Measurements from ENCODE around the gene GPX8. TPM values are rescaled to one million over a fixed set of nuclear protein-coding genes. Genes with fewer than 3 reads are reported as not detected.
A peak's percentile ranks its signal among the peaks of the same experiment; 100 is the strongest.

Gene GPX8
- total and polyA plus RNA-seq, 5 donors: 15.7 to 24.6 (median 17.7) TPM

DNA sequence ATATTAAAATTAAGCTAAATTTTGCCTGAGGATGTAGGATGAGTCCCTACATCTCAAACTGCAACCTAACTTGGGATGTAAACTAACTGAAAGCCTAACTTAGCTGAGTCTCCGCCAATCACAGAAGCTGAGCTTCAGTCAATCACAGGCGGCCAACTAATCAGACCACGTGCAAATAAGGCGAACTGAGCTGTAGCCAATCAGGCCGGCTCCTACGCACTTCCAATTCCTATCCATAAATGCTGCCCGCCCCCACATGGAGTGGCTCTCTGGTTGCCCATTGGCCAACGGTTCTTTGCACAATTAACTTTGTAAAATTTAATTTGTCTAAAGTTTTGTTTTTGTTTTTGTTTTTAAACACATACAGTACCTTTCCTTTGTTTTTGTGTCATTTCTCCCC lies 13.9 kb upstream of the GPX8 start:
- intact Hi-C loops (cut with DNase I): loop anchor here in 3 of 4 donors (2.0 to 10.0 kb wide), 4 partner anchors 191 to 241 kb away; no protein-coding TSS in a partner anchor
- WGBS: 74% methylated on average over 8 of the region's 8 CpGs

DNA sequence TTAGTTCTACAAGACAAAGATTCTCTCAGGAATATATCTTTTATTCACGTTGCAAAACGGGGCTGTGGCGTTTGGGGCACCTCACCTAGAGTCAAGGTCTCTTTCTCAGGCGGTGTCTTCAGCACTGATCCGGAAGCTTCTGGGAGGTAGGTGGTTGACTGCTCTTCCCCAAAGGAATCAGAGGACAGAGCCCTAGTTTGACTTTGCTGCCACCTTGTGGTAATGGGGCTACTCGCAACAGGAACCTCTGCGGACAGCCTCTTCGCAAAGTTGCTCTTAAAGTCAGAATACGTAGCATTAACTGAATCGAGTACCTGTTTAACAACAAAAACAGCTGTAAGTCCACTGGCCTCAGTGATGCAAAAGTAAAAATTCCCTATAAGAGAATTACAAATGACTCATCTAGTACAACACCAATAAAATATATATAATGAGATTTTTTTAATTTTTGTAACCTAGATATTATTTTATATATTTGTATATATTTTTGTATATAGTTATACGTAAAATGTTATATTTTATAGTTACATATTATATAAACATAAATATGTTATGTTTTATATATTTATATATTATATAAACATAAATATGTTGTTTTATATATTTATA lies 13.3 kb upstream of the GPX8 start:
- H3K9me3 ChIP-seq (ENCODE audit: control insufficient read depth, low read length): no peaks in the 10 kb centered on the region
- no peak overlapping the region for H3K4me3 ChIP-seq (ENCODE audit: low read length)
- ATAC-seq: peak; percentile 88 to 89
- peak; percentile 70 to 85 (median 78) for DNase-seq
- intact Hi-C loops (cut with DNase I): loop anchor here in 3 of 4 donors (2.0 to 10.0 kb wide), 4 partner anchors 192 to 242 kb away; no protein-coding TSS in a partner anchor
- H3K27ac ChIP-seq (ENCODE audit: low read length): no peak overlapping the region
- no peaks in the 10 kb centered on the region for H3K4me1 ChIP-seq (ENCODE audit: control insufficient read depth, insufficient read depth, low read length)
- 8% methylated on average over 11 of the region's 11 CpGs for WGBS
- no peaks in the 10 kb centered on the region for H3K27me3 ChIP-seq (ENCODE audit: control insufficient read depth, insufficient read depth)

More for the DNA sequence above, 13.9 kb upstream of the GPX8 start:
- no peak overlapping the region for H3K4me3 ChIP-seq (ENCODE audit: low read length)
- ATAC-seq (no peak), DNase-seq (no peak)
- H3K4me1 ChIP-seq (ENCODE audit: control insufficient read depth, insufficient read depth, low read length): no peaks in the 10 kb centered on the region
- no peak overlapping the region for H3K27ac ChIP-seq (ENCODE audit: low read length)
- H3K9me3 ChIP-seq (ENCODE audit: control insufficient read depth, low read length): no peaks in the 10 kb centered on the region
- no peaks in the 10 kb centered on the region for H3K27me3 ChIP-seq (ENCODE audit: control insufficient read depth, insufficient read depth)

DNA sequence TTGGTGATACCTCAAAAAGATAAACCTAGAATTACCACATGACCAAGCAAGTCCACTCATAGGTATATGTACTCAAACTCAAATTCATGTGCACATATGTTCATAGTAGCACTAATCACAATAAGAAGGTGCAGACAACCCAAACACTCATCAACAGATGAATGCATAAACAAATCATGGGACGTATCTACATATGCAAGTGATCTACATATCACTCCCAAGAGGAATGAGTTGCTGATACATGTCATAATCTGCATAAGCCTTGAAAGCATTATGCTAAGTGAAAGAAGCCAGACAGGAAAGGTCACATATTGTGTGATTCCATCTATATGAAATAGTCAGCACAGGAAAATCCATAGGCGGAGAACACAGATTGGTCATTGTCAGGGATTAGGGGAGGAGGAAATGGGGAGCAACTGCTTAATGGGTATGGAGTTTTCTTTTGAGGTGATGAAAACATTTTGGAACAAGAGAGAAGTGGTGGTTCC lies 10.6 kb upstream of the GPX8 start:
- H3K4me1 ChIP-seq (ENCODE audit: control insufficient read depth, insufficient read depth, low read length): no peaks in the 10 kb centered on the region
- intact Hi-C loops (cut with DNase I): loop anchor here in 3 of 4 donors (5.0 to 10.0 kb wide), 3 partner anchors 195 to 245 kb away; no protein-coding TSS in a partner anchor
- no peaks in the 10 kb centered on the region for H3K27me3 ChIP-seq (ENCODE audit: control insufficient read depth, insufficient read depth)
- no peak overlapping the region for H3K4me3 ChIP-seq (ENCODE audit: low read length)
- ATAC-seq: no peak
- H3K27ac ChIP-seq (ENCODE audit: low read length): no peak overlapping the region
- WGBS: 65% methylated on average over 2 of the region's 2 CpGs
- no peak for DNase-seq
- H3K9me3 ChIP-seq (ENCODE audit: control insufficient read depth, low read length): no peaks in the 10 kb centered on the region

DNA sequence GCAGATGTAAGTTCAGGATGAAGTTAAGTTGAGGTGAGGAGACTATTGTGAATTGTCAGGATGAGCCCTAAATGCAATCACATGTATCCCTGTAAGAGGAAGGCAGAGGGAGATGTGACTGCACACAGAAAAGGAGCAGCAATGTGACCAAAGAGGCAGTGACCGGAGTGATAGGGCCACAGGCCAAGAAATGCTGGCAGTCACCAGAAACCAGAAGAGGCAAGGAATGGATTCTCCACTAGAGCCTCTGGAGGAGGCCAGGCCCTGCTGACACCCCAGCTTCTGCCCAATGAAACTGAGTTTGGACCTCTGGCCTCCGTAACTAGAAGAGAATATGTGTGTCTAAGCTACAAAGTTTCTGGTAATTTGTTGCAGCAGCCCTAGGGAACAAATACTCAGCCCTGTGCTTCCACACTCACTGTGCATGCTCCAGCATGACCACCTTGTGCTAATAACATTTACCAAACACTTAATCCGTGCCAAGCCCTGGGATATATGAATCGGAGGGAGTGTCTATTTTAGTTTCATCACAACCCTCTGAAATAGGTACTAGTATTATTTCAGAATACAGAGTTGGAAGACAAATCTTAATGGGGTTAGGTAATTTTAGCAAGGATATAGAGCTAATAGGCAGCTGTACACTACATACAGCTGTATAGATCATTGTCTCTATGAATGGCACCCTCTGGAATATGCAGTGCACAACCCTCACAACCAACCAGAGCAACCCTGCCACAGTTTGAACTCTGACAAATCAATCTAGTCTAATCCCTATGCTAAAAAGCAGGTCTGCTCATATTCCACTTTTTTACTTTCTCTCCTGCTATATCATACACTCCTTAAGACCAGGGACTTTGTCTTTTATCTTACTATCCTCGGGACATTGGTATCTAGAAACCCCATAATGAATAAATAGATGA lies 7.8 kb upstream of the GPX8 start:
- intact Hi-C loops (cut with DNase I): loop anchor here in 1 of 4 donors (5.0 kb wide), 1 partner anchor 210 kb away; no protein-coding TSS in a partner anchor
- Histone ChIP-seq H3K4me1 (ENCODE audit: control insufficient read depth, insufficient read depth, low read length) (no peaks in the 10 kb centered on the region), H3K9me3 (ENCODE audit: control insufficient read depth, low read length) (no peaks in the 10 kb centered on the region), H3K4me3 (ENCODE audit: low read length) (no peak overlapping the region), H3K27ac (ENCODE audit: low read length) (no peak overlapping the region), H3K27me3 (ENCODE audit: control insufficient read depth, insufficient read depth) (no peaks in the 10 kb centered on the region)
- 61% methylated on average over 5 of the region's 5 CpGs for WGBS
- ATAC-seq: no peak
- DNase-seq: no peak

DNA sequence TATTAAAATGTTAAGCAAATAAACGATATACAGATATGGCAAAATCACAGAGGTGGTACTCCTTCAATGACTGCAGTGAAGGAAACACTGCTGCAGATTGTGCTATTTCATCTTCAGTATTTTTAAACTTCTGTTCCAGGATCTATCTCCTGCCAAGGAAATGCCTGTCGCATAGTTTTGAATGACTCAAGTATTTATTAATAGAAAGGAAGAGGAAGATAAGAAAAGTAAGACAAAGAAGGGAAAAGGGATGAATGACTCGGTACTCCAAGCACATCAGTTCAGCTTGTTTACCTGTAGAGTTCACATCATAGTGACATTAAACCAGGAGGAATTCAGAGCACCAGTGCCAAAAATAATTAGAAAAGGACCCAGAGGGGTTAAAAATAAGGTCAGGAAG lies 5.1 kb upstream of the GPX8 start:
- no peak for DNase-seq
- Histone ChIP-seq H3K4me1 (ENCODE audit: control insufficient read depth, insufficient read depth, low read length) (no peaks in the 10 kb centered on the region), H3K27me3 (ENCODE audit: control insufficient read depth, insufficient read depth) (no peaks in the 10 kb centered on the region), H3K9me3 (ENCODE audit: control insufficient read depth, low read length) (no peaks in the 10 kb centered on the region), H3K4me3 (ENCODE audit: low read length) (no peak overlapping the region), H3K27ac (ENCODE audit: low read length) (no peak overlapping the region)
- WGBS: 12% methylated on average over 3 of the region's 3 CpGs
- intact Hi-C loops (cut with DNase I): loop anchor here in 1 of 4 donors (5.0 kb wide), 1 partner anchor 213 kb away; no protein-coding TSS in a partner anchor
- ATAC-seq: no peak

DNA sequence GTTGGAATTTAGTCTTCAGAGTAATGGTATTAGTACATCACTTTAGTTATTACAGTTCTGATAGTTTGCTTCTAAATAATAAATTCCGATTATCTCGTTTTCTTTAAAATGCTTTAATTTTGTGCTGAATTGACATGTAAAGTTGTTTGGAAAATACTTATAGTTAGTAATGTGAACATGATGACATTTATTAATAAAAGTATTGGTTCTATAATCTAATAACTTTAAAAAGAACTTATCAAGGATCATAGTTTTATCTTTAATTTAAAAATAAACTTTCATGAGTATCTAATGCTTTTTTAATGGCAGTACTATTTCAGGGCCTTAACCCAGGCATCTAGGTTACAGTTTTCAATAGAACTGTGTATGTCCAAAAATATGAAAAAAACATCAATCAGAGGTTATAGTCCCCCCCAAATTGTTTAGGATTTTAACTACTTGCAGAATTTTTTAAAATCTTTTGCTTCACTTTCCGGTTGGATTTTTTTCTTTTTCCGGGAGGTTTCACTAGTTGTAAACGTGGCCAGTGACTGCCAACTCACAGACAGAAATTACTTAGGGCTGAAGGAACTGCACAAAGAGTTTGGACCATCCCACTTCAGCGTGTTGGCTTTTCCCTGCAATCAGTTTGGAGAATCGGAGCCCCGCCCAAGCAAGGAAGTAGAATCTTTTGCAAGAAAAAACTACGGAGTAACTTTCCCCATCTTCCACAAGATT lies 680 bp downstream of the GPX8 start:
- intact Hi-C loops (cut with DNase I): no loop called here
- 5% methylated on average over 9 of the region's 9 CpGs for WGBS
- H3K27ac ChIP-seq (ENCODE audit: low read length): no peak overlapping the region

DNA sequence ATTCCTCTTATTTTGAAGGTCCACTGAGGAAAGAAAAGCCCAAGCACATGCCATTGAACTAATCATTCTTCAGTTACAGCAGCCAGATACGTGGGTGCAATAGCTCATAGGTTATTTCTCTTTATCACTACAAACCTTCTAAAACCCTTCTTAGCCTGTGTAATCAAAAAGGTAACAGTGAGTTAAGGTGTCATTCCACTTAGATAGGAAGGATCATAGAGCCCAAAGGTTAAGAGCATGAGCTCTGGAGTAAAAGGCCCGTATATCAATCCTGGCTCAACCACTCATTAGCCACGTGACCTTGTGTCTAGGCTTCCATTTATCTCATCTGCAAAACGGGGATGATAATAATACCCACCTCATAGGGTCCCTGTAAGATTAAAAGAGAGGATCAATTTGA lies 2.7 kb downstream of the GPX8 start:
- no peak overlapping the region for H3K27ac ChIP-seq (ENCODE audit: low read length)
- H3K4me3 ChIP-seq (ENCODE audit: low read length): no peak overlapping the region
- intact Hi-C loops (cut with DNase I): no loop called here
- H3K4me1 ChIP-seq (ENCODE audit: control insufficient read depth, insufficient read depth, low read length): no peaks in the 10 kb centered on the region
- WGBS: 66% methylated on average over 4 of the region's 4 CpGs
- H3K27me3 ChIP-seq (ENCODE audit: control insufficient read depth, insufficient read depth): no peaks in the 10 kb centered on the region
- no peak for DNase-seq
- ATAC-seq: no peak
- H3K9me3 ChIP-seq (ENCODE audit: control insufficient read depth, low read length): no peaks in the 10 kb centered on the region

More for the DNA sequence above, 680 bp downstream of the GPX8 start:
- Histone ChIP-seq H3K4me3 (ENCODE audit: low read length) (peak overlapping the region; percentile 90), H3K4me1 (ENCODE audit: control insufficient read depth, insufficient read depth, low read length) (no peaks in the 10 kb centered on the region), H3K27me3 (ENCODE audit: control insufficient read depth, insufficient read depth) (no peaks in the 10 kb centered on the region), H3K9me3 (ENCODE audit: control insufficient read depth, low read length) (no peaks in the 10 kb centered on the region)
- ATAC-seq (peak; percentile 87 to 89), DNase-seq (peak; percentile 57 to 70 (median 58))

DNA sequence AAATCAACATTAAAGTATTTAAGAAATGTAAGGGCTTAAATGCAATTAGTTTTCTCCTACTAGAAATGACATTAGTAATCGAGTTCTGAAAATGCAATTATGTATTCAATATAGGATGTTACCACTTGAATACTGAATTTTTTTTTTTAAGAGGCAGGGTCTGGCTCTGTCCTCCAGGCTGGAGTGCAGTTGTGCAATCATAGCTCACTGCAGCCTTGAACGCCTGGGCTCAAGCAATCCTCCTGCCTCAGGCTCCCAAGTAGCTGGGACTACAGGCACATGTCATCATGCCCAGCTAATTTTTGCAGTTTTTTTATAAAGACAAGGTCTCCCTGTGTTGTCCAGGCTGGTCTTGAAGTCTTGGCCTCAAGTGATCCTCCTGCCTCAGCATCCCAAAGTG lies 11.5 kb downstream of the GPX8 start:
- ATAC-seq: no peak
- intact Hi-C loops (cut with DNase I): loop anchor here in 1 of 4 donors (10.0 kb wide), 1 partner anchor 63 kb away; the partner anchor contains the start of gene CCNO
- H3K27me3 ChIP-seq (ENCODE audit: control insufficient read depth, insufficient read depth): no peaks in the 10 kb centered on the region
- 24% methylated on average over 2 of the region's 2 CpGs for WGBS
- no peak overlapping the region for H3K27ac ChIP-seq (ENCODE audit: low read length)
- H3K9me3 ChIP-seq (ENCODE audit: control insufficient read depth, low read length): no peaks in the 10 kb centered on the region
- DNase-seq: no peak
- no peak overlapping the region for H3K4me3 ChIP-seq (ENCODE audit: low read length)
- H3K4me1 ChIP-seq (ENCODE audit: control insufficient read depth, insufficient read depth, low read length): no peaks in the 10 kb centered on the region

DNA sequence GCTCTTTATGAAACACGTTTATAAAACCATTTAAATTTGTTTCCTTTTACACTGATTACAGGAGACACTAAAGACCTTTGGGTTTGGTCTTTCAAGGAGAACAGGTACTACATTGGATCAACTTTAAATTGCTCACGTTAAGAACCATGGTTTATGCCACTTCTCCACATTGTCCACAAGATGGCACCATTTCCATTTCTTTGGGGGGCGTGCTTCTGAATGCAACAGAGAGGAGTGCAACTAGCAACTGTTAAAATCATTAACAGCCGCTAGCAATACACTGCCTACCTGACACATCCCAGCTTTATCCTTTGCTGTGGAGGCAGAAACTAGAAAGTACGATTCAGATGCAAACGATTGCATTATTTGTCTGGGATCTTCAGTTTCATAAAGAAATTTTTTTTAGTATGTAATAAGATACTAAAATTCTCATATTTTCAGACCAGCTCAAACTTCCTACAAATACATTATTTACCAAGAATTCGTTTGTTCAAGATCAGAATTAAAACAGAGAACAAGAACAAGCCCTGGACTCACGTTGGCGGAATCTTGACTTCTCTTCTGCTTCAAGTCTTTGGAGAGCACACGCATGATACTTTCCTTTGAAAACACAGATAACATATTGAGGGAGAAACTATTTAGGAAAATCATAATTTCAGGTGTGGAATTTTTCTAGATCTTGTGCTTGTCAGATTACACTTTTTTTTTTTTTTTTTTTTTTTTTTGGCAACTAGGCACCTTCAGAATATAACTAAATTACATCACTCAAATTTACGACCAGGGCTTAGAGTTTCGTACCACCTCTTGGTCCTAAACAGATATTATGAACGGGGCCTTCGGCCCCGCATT lies 12.3 kb downstream of the GPX8 start:
- Histone ChIP-seq H3K4me1 (ENCODE audit: control insufficient read depth, insufficient read depth, low read length) (no peaks in the 10 kb centered on the region), H3K4me3 (ENCODE audit: low read length) (peak overlapping the region; percentile 60), H3K27me3 (ENCODE audit: control insufficient read depth, insufficient read depth) (no peaks in the 10 kb centered on the region), H3K9me3 (ENCODE audit: control insufficient read depth, low read length) (no peaks in the 10 kb centered on the region), H3K27ac (ENCODE audit: low read length) (no peak overlapping the region)
- 5% methylated on average over 15 of the region's 15 CpGs for WGBS
- DNase-seq: no peak
- intact Hi-C loops (cut with DNase I): loop anchor here in 1 of 4 donors (10.0 kb wide), 1 partner anchor 63 kb away; the partner anchor contains the start of gene CCNO
- ATAC-seq: peak; percentile 79 to 87
